A549 treated with Hydrocortisone at 1 μM for 4 hours (cell line): ENCODE measurements around the gene MRPS34. TPM values are rescaled to one million over a fixed set of nuclear protein-coding genes. Genes with fewer than 3 reads are reported as not detected.

Experiments used
- total RNA-seq: library from RNA; stranded (reverse); fragments of 200-300 nt; extraction: Qiagen RNA extraction; gene quantifications from 5 replicates; pipeline ENCODE4 v1.2.3, GENCODE V29; 2022

MRPS34 gene
- total RNA-seq, result 152 to 264 TPM (median 244 TPM) in 5 replicates

GRCh38 chr16:1772908-1773702 is at the start of gene MRPS34:
TSS of gene MRPS34 (minus strand) at chr16:1773134. CDS start at chr16:1773119, 15 bp downstream.

GRCh38 chr16:1793578-1794220 is 20.8 kb upstream of the MRPS34 start, which contains the start of gene IGFALS:
TSS of gene IGFALS (minus strand) at chr16:1793705. CDS start at chr16:1793652, 53 bp downstream.

GRCh38 chr16:1782408-1783264 is 9.7 kb upstream of the MRPS34 start, which contains the start of the genes NUBP2 and SPSB3:
TSS of gene NUBP2 (plus strand) at chr16:1782960. CDS start at chr16:1783021, 61 bp downstream.
TSS of gene SPSB3 (minus strand) at chr16:1782571. CDS start at chr16:1781483, 1,088 bp downstream.

GRCh38 chr16:1772362-1772907 is 499 bp downstream of the MRPS34 start, which contains the start of gene EME2:
TSS of gene EME2 (plus strand) at chr16:1772810. CDS start at chr16:1773228, 418 bp downstream.

GRCh38 chr16:1771188-1771863 is 1.6 kb downstream of the MRPS34 start, which contains the start of gene NME3:
TSS of gene NME3 (minus strand) at chr16:1771543. CDS start at chr16:1771534, 9 bp downstream.

Other genes starting within 250 kb of the MRPS34 start
- gene TMEM204, start 239.5 kb downstream of the MRPS34 start, total RNA-seq, result 0.07 to 0.23 TPM (median 0.12 TPM) in 3 of 5 replicates, not detected in the others
- gene IFT140, start 161.1 kb downstream of the MRPS34 start, total RNA-seq, result 6.3 to 9.5 TPM (median 8.4 TPM) in 5 replicates
- gene CRAMP1, start 160.8 kb downstream of the MRPS34 start, total RNA-seq, result 13.3 to 16.8 TPM (median 14.3 TPM) in 5 replicates
- gene JPT2, start 94.9 kb downstream of the MRPS34 start, total RNA-seq, result 170 to 228 TPM (median 171 TPM) in 5 replicates
- gene MAPK8IP3, start 66.9 kb downstream of the MRPS34 start, total RNA-seq, result 49.3 to 62.0 TPM (median 54.2 TPM) in 5 replicates
- gene NME3, start 1.6 kb downstream of the MRPS34 start, total RNA-seq, result 26.6 to 61.2 TPM (median 60.2 TPM) in 5 replicates
- 7.3 to 10.3 TPM (median 10.0 TPM) in 5 replicates for gene EME2, start 324 bp downstream of the MRPS34 start, total RNA-seq
- 17.7 to 28.2 TPM (median 24.7 TPM) in 5 replicates for gene SPSB3, start 9.4 kb upstream of the MRPS34 start, total RNA-seq
- gene NUBP2, start 9.8 kb upstream of the MRPS34 start, total RNA-seq, result 57.8 to 83.0 TPM (median 82.4 TPM) in 5 replicates
- 0.06 to 0.21 TPM (median 0.10 TPM) in 4 of 5 replicates, not detected in the other for gene IGFALS, start 20.6 kb upstream of the MRPS34 start, total RNA-seq
- gene HAGH, start 53.7 kb upstream of the MRPS34 start, total RNA-seq, result 60.7 to 69.0 TPM (median 64.0 TPM) in 5 replicates
- 45.5 to 52.7 TPM (median 47.8 TPM) in 5 replicates for gene FAHD1, start 54.1 kb upstream of the MRPS34 start, total RNA-seq
- 1.1 to 1.6 TPM (median 1.3 TPM) in 5 replicates for gene MEIOB, start 99.0 kb upstream of the MRPS34 start, total RNA-seq
- gene HS3ST6, start 145.3 kb upstream of the MRPS34 start, total RNA-seq, result 0.83 to 2.1 TPM (median 1.8 TPM) in 5 replicates
- 33.7 to 43.6 TPM (median 40.0 TPM) in 5 replicates for gene MSRB1, start 170.1 kb upstream of the MRPS34 start, total RNA-seq
- gene RPL3L, start 181.6 kb upstream of the MRPS34 start, total RNA-seq, result 0.10 TPM in 1 of 5 replicates, not detected in the others
- 245 to 283 TPM (median 249 TPM) in 5 replicates for gene NDUFB10, start 186.4 kb upstream of the MRPS34 start, total RNA-seq
- 3,439 to 5,329 TPM (median 5,152 TPM) in 5 replicates for gene RPS2, start 191.7 kb upstream of the MRPS34 start, total RNA-seq
- 0.14 TPM in 1 of 5 replicates, not detected in the others for gene RNF151, start 193.7 kb upstream of the MRPS34 start, total RNA-seq
- 32.4 to 40.8 TPM (median 37.5 TPM) in 5 replicates for gene TBL3, start 198.9 kb upstream of the MRPS34 start, total RNA-seq
- 0.17 to 0.29 TPM (median 0.20 TPM) in 5 replicates for gene NOXO1, start 208.3 kb upstream of the MRPS34 start, total RNA-seq
- gene GFER, start 211.1 kb upstream of the MRPS34 start, total RNA-seq, result 25.6 to 46.4 TPM (median 39.9 TPM) in 5 replicates
- 5.7 to 8.9 TPM (median 7.9 TPM) in 5 replicates for gene SYNGR3, start 216.8 kb upstream of the MRPS34 start, total RNA-seq
- 53.2 to 59.8 TPM (median 55.6 TPM) in 5 replicates for gene ZNF598, start 236.7 kb upstream of the MRPS34 start, total RNA-seq
- 0.40 to 1.3 TPM (median 0.85 TPM) in 5 replicates for gene NPW, start 246.7 kb upstream of the MRPS34 start, total RNA-seq